Heart left ventricle (tissue), 13 donors: ENCODE measurements around the gene BTN1A1.

Source experiments
- CTCF ChIP-seq, 12 donors: fragments of 200-600 bp; sonication (generic) in 4 of 12; IDR thresholded peaks; one replicate each; pipeline versions ENCODE4 v1.5.0 to v1.8.0; 2018 to 2022; ENCODE audit warnings: antibody characterized with exemption in 12 of 12, mild to moderate bottlenecking in 5 of 12
- POLR2A ChIP-seq, 2 donors: fragments of 450-650 bp; IDR thresholded peaks; one replicate each; pipeline ENCODE4 v1.6.1; 2017; ENCODE audit warnings: antibody characterized with exemption in 2 of 2, mild to moderate bottlenecking in 2 of 2, moderate library complexity in 2 of 2
- donor health status: ischemic (EF 13 %, LVEDD 7.1; RV severe dilation, severe dysfunction).
- donor health status: DM: no; HTN: yes; CAD: no.
- donor health status: DM: no; HTN: no; CAD: no.
- donor health status: ischemic (EF 25% LVEDD 6.9; RV normal size, moderate dysfunction).
- donor health status: ischemic (EF 25% LVEDD 5.7; RV mildly dilated, moderate dysfunction).
- donor health status: ischemic (EF 35%, LVEDD 5.7; RV mildly dilated, moderate dysfunction).
- donor health status: nonischemic (EF 11% LVEDD 7.7; RV severe dilation, severe dysfunction).
- donor health status: DM: yes; HTN: yes; CAD: no.
- donor health status: PGD.
- donor health status: ischemic (EF 29% LVEDD 5.4; RV normal size, mild dysfunction).
- donor health status: nonischemic (EF 23%, LVEDD 6.1; RV moderate dilation, normal function).

GRCh38 chr6:26538572-26538902, 38.4 kb downstream of the BTN1A1 start:
- no peak for TF ChIP-seq CTCF (IDR thresholded peaks at IDR 0.05)
- TF ChIP-seq POLR2A (IDR thresholded peaks at IDR 0.05), result no peak
